Right forelimb (tissue), 1 donor: Measurements from ENCODE around the gene OR4K2.
"Not testable (repeated sequence)": the region's sequence is repeated elsewhere in the genome, so short reads cannot be mapped to it uniquely, and the experiment has no call there.

Experiments used
- DNase-seq: peaks from one replicate; pipeline ENCODE4 v3.0.0-alpha.2; 2018

Gene OR4K2, protein sequence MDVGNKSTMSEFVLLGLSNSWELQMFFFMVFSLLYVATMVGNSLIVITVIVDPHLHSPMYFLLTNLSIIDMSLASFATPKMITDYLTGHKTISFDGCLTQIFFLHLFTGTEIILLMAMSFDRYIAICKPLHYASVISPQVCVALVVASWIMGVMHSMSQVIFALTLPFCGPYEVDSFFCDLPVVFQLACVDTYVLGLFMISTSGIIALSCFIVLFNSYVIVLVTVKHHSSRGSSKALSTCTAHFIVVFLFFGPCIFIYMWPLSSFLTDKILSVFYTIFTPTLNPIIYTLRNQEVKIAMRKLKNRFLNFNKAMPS

DNA sequence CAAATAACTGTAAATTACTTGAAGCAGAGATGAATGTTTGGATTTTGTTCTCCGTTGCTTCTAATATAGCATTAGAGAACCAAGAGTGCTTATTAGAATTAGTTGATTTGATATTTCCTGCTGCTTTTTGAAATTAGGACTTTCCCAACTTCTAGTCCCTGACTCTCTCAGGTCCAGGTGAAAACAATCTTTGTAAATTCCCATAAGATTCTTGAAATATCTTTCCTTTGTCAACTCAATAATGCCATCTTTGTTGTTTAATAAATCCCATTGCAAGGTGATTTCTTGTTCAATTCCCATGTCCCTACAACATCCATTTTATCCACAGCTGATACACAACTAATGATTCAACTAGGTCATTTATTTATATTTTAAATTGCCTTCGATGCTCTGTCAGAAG, at the start of gene OR4K2:
Gene OR4K2 (plus strand): TSS at position 301 of the 400 bp plus-strand sequence. CDS start 1,126 bp downstream, outside the sequence.
- DNase-seq = no peak

GRCh38 chr14:19827626-19828244, 47.2 kb upstream of the OR4K2 start:
- not testable (repeated sequence) for DNase-seq

DNA sequence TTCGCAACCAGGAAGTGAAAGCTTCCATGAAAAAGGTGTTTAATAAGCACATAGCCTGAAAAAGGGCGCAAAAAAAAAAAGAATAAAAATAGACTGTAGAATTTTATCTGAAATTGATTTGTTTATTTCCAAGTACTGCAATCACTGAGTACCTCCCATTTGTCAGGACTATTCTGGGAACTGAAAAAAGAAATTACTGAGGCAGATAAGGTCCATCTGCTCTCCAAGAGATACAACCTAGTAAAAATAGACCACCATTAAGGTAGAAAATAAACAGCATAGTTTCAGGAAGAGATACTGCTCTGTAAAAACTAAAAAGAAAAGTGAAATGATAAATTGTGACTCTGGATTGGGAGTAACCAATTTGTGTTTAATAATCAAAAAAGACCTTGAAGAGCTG, 46.6 kb upstream of the OR4K2 start:
- no peak for DNase-seq

DNA sequence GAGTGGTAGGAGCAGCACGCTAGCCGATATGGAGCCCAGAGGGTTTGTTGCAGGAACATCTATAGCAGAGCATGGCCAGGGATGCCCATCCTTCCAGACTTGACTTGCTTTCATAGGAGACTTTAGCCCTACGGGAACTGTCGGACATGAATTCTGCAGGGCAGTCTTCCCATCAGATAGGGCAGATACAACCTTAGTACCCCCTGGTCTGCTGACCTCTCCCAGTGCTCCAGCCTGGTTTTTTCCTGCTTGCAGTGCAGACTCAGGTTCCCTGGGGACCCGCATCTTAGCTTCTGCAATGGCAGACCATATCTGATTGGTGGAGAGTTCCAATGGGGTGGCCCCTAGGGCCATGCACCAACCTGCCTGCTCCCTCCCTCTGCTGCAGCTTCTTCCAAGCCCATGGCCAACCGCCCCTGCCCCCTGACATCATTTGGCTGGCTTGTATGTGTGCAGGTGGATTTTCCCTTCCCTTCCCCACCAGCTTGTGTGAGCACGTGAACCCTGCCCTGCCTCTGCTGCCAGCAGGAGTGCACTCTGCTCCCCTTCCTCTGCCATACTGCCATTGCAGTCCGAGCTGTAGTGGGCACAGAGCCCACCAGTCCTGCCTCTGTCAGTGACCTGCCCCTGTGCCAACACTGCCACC, 40.6 kb upstream of the OR4K2 start:
- not testable (repeated sequence) for DNase-seq

- DNase-seq = no peak
These were observed 36.5 kb upstream of the OR4K2 start for GRCh38 chr14:19838433-19838832.

- no peak for DNase-seq
These were observed 23.6 kb upstream of the OR4K2 start for GRCh38 chr14:19851365-19851764.

- DNase-seq = not testable (repeated sequence)
These were observed 8.8 kb upstream of the OR4K2 start for GRCh38 chr14:19866061-19866669.

- DNase-seq = no peak
These were observed 1.8 kb upstream of the OR4K2 start for GRCh38 chr14:19873178-19873577.

GRCh38 chr14:19878029-19878642, 3.2 kb downstream of the OR4K2 start:
- no peak for DNase-seq

- DNase-seq = no peak
These were observed 20.3 kb downstream of the OR4K2 start for GRCh38 chr14:19895282-19895681.

GRCh38 chr14:19900999-19901398, 26.1 kb downstream of the OR4K2 start:
- DNase-seq = no peak

- DNase-seq = no peak
These were observed 27.5 kb downstream of the OR4K2 start for GRCh38 chr14:19902409-19902808.

- no peak for DNase-seq
These were observed 31.7 kb downstream of the OR4K2 start for GRCh38 chr14:19906665-19907064.

DNA sequence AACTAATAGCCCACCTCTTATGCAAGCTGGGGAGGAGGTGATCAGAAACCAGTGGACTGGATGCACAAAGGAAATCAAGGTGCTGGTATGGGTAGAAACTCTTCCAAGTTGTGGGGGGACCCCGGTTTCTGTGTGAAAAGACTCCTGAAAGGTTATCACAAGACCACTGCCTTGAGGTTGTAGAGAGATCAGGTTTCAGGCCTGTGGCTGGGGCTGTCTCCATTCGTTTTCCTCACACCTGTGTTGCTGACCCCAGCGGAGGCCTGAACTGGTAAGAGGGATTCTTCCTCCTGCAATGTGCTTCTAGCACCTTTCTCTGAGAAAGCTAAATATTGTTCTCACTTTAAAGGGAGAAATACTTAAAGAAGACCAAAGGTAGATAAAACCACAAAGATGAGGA, 36.2 kb downstream of the OR4K2 start:
- no peak for DNase-seq

DNA sequence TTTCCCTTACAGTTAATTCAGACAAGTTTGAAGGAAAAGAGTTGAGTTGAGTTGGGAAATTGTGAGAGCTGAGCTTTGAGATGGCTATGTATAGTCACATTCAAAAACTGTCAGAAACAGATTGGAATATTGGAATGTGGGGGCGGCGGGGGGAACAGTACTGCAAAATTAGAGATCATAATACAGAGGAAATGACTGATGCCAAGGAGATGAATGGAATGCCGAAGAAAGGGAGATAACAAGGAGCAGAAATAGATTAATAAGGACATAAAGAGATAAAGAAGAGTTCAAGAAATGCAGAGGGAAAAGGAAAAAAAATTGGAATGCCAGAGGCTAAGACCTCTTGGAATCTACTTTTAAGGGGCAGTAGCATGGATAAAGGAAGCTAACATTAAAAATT, 42.3 kb downstream of the OR4K2 start:
- DNase-seq = no peak

GRCh38 chr14:19917955-19918518, 43.1 kb downstream of the OR4K2 start:
- no peak for DNase-seq

- no peak for DNase-seq
These were observed 43.8 kb downstream of the OR4K2 start for GRCh38 chr14:19918553-19919264.

DNA sequence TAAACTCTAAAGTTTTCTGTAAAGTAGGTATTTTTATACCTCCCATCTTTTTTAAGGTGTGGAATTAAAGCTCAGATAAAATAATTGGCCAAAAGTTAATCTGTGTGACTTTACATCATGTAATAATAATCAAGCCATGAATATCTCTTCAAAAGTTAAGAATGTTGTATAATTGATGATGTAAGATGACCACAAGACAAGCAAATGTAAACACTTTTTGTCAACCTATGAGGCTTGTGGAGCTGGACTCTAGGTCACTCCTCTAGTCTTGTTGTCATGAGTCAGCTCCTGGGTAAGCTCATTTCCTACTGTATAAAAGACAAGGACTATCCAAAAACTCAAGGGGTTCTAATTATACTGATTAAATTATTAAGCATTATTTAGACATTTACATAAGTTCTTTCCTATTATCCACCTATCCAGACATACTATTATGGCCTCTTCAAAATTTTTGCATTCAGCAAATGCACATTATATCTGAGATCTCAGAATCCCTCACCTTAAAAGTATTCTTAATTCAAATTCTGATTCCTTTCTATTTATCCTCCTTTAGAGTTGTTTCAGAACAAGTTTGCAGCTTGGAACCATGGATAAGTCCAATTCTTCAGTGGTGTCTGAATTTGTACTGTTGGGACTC, 45.2 kb downstream of the OR4K2 start, which contains the start of gene OR4K5:
Gene OR4K5 (plus strand): TSS at position 587 of the 637 bp plus-strand sequence. CDS start 0 bp downstream, at position 587.
- no peak for DNase-seq

DNA sequence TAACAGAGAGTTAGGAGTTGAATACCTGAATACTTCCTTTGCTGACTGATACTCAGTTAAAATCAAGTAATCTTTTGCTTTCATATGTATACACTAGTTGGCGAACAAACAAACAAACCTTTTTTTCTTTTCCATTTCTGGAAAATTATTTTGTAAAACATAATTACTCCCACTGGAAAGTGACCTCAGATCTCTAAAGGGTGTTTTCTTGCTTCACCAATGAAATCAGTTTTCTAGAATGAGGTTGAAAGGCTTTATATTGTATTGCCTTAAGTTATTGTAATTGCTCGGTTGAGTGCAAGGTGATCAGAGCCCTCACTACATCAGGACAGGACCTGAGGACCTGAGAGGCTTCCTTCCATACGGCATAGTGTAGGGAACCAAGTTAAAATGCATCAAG, 55.7 kb downstream of the OR4K2 start, which contains the start of gene OR4K1:
Gene OR4K1 (plus strand): TSS at position 301 of the 400 bp plus-strand sequence. CDS start 4,750 bp downstream, outside the sequence.
- DNase-seq = no peak
